ENCODE measurements around the gene FBXO48. TPM values are rescaled to one million over a fixed set of nuclear protein-coding genes. Genes with fewer than 3 reads are reported as not detected.

Gene FBXO48
- total RNA-seq, 2 donors from 2014 or later: 1.5 to 2.1 TPM

GRCh38 chr2:68420254-68420910 lies 46.7 kb downstream of the FBXO48 start:
- DNase-seq (no peak), ATAC-seq (no peak)
- intact Hi-C loops (cut with DNase I, micrococcal nuclease): no loop called here

- ATAC-seq: no peak
- intact Hi-C loops (cut with DNase I, micrococcal nuclease): no loop called here
Observed at GRCh38 chr2:68418855-68419254, 48.2 kb downstream of the FBXO48 start.

GRCh38 chr2:68418419-68418818 lies 48.7 kb downstream of the FBXO48 start:
- intact Hi-C loops (cut with DNase I, micrococcal nuclease): no loop called here
- DNase-seq (no peak), ATAC-seq (no peak)

More at GRCh38 chr2:68418855-68419254, 48.2 kb downstream of the FBXO48 start:
- no peak for DNase-seq

GRCh38 chr2:68417926-68418325 lies 49.2 kb downstream of the FBXO48 start:
- DNase-seq: no peak
- no peak for ATAC-seq
- intact Hi-C loops (cut with DNase I, micrococcal nuclease): no loop called here

GRCh38 chr2:68416081-68416675 lies 50.9 kb downstream of the FBXO48 start:
- no peak for DNase-seq
- no peak for ATAC-seq
- intact Hi-C loops (cut with DNase I, micrococcal nuclease): no loop called here

- ATAC-seq: no peak
- no peak for DNase-seq
- intact Hi-C loops (cut with DNase I, micrococcal nuclease): no loop called here
Observed at GRCh38 chr2:68415521-68415920, 51.6 kb downstream of the FBXO48 start.

GRCh38 chr2:68414876-68415275 lies 52.2 kb downstream of the FBXO48 start:
- no peak for ATAC-seq
- intact Hi-C loops (cut with DNase I, micrococcal nuclease): no loop called here
- DNase-seq: no peak

GRCh38 chr2:68414452-68414851 lies 52.6 kb downstream of the FBXO48 start:
- ATAC-seq (no peak), DNase-seq (no peak)
- intact Hi-C loops (cut with DNase I, micrococcal nuclease): no loop called here

- intact Hi-C loops (cut with DNase I, micrococcal nuclease): no loop called here
- DNase-seq (no peak), ATAC-seq (no peak)
Observed at GRCh38 chr2:68413466-68413865, 53.6 kb downstream of the FBXO48 start.

GRCh38 chr2:68412127-68412819 lies 54.8 kb downstream of the FBXO48 start:
- no peak for ATAC-seq
- no peak for DNase-seq
- intact Hi-C loops (cut with DNase I, micrococcal nuclease): no loop called here

- DNase-seq (no peak), ATAC-seq (no peak)
- intact Hi-C loops (cut with DNase I, micrococcal nuclease): no loop called here
Observed at GRCh38 chr2:68411397-68412126, 55.5 kb downstream of the FBXO48 start.

Other genes with a start within 250 kb of the FBXO48 start
- 10 to 100 TPM; 54.7 to 56.3 TPM for gene PPP3R1, start 214.8 kb downstream of the FBXO48 start, total RNA-seq
- 1 to 10 TPM; 3.1 to 8.0 TPM for gene CNRIP1, start 147.3 kb downstream of the FBXO48 start, total RNA-seq
- 1 to 10 TPM; 2.6 to 7.8 TPM for gene PLEK, start 102.0 kb downstream of the FBXO48 start, total RNA-seq
- 1 to 10 TPM; 1.3 to 3.4 TPM for gene APLF, start 291 bp upstream of the FBXO48 start, total RNA-seq
- under 1 TPM in 1 of 2 donors, not detected in 1; 0.09 TPM for gene PROKR1, start 176.3 kb upstream of the FBXO48 start, total RNA-seq

All from left colon (tissue), 2 donors.